ENCODE measurements around the gene GALNT6. TPM values are rescaled to one million over a fixed set of nuclear protein-coding genes. Genes with fewer than 3 reads are reported as not detected.

Gene GALNT6
- total RNA-seq, 1 experiment from 2014 or later, result 73.0 TPM

DNA sequence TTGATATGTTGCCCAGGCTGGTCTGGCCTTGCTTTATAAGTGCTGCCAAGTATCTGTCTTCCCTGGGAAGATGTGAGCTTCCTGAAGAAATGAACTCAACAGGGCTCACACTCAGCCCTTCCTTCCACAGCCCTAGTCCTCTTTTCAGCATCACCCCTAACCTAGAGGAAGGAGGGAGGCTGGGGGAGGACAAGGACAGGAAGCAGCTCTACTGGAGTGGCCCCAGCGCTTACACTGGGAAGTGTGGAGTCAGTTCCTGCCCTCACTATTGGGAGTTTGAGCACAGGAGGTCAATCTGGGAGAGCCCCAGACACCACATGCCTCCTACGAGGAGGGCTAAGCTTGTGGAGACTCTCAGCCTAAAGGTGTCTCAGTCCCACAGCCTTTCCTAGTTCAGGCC, 16.8 kb downstream of the GALNT6 start:
- no peak overlapping the region for H2AFZ ChIP-seq
- BruUV-seq (replicated peaks), result no TSS peak
- TF ChIP-seq EZH2 (IDR thresholded peaks at IDR 0.05; ENCODE audit: low read depth), result no peak
- TF ChIP-seq, protein P1, sequence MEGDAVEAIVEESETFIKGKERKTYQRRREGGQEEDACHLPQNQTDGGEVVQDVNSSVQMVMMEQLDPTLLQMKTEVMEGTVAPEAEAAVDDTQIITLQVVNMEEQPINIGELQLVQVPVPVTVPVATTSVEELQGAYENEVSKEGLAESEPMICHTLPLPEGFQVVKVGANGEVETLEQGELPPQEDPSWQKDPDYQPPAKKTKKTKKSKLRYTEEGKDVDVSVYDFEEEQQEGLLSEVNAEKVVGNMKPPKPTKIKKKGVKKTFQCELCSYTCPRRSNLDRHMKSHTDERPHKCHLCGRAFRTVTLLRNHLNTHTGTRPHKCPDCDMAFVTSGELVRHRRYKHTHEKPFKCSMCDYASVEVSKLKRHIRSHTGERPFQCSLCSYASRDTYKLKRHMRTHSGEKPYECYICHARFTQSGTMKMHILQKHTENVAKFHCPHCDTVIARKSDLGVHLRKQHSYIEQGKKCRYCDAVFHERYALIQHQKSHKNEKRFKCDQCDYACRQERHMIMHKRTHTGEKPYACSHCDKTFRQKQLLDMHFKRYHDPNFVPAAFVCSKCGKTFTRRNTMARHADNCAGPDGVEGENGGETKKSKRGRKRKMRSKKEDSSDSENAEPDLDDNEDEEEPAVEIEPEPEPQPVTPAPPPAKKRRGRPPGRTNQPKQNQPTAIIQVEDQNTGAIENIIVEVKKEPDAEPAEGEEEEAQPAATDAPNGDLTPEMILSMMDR (conservative IDR thresholded peaks at IDR 0.05), result no peak
- intact Hi-C loops (cut with micrococcal nuclease; ENCODE audit: unreplicated experiment), result no loop called here
- peaks cover 44% of the 10 kb centered on the region for H3K36me3 ChIP-seq (ENCODE audit: low read depth)
- H3K79me2 ChIP-seq (ENCODE audit: low read depth), result peaks cover 8% of the 10 kb centered on the region; the same call in 1 of the 2 replicates
- H3K4me1 ChIP-seq (replicated peaks; ENCODE audit: insufficient read depth), result peaks cover 35% of the 10 kb centered on the region
- H3K27ac ChIP-seq, result no peak overlapping the region
- H3K4me3 ChIP-seq, result no peak overlapping the region
- ChIA-PET POLR2A (ENCODE audit: unreplicated experiment) (no interaction called here), CTCF (no interaction called here)
- H4K20me1 ChIP-seq (ENCODE audit: insufficient read depth), result no peaks in the 10 kb centered on the region
- peaks cover 32% of the 10 kb centered on the region for H3F3A ChIP-seq (ENCODE audit: insufficient read depth, low read depth)
- no peak overlapping the region for H3K4me2 ChIP-seq
- no peak for DNase-seq
- H3K27me3 ChIP-seq (ENCODE audit: insufficient read depth, low read depth), result no peaks in the 10 kb centered on the region
- H3K9me3 ChIP-seq (ENCODE audit: insufficient read depth, low read depth), result no peaks in the 10 kb centered on the region
- no peaks in the 10 kb centered on the region for H3K9me2 ChIP-seq (ENCODE audit: insufficient read depth)

DNA sequence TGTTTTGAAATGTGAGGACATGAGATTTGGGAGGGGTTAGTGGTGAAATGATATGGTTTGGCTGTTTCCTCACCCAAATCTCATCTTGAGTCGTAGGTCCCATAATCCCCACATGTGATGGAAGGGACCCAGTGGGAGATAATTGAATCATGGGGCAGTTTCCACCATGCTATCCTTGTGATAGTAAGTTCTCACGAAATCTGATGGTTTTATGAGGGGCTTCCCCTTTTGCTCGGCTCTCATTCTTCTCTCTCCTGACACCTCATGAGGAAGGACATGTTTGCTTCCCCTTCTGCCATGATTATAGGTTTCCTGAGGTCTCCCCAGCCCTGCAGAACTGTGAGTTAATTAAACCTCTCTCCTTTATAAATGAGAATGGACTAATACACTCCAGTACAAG, 18.0 kb downstream of the GALNT6 start:
- BruUV-seq (replicated peaks), result no TSS peak
- Histone ChIP-seq H3K4me1 (replicated peaks; ENCODE audit: insufficient read depth) (peaks cover 35% of the 10 kb centered on the region), H3K36me3 (ENCODE audit: low read depth) (peaks cover 41% of the 10 kb centered on the region), H3K27me3 (ENCODE audit: insufficient read depth, low read depth) (no peaks in the 10 kb centered on the region), H3K9me2 (ENCODE audit: insufficient read depth) (no peaks in the 10 kb centered on the region), H3K9me3 (ENCODE audit: insufficient read depth, low read depth) (no peaks in the 10 kb centered on the region), H3K27ac (peak overlapping the region; percentile 84), H3K4me2 (no peak overlapping the region), H3K79me2 (ENCODE audit: low read depth) (peaks cover 18% of the 10 kb centered on the region; the same call in 1 of the 2 replicates), H3F3A (ENCODE audit: insufficient read depth, low read depth) (peaks cover 32% of the 10 kb centered on the region), H4K20me1 (ENCODE audit: insufficient read depth) (no peaks in the 10 kb centered on the region), H2AFZ (no peak overlapping the region), H3K4me3 (no peak overlapping the region)
- intact Hi-C loops (cut with micrococcal nuclease; ENCODE audit: unreplicated experiment), result loop anchor here (2.0 kb wide), 1 partner anchor 306 kb away; no protein-coding TSS in a partner anchor
- POLR2A ChIA-PET (ENCODE audit: unreplicated experiment), result no interaction called here
- CTCF ChIA-PET, result no interaction called here
- TF ChIP-seq, protein P1 (conservative IDR thresholded peaks at IDR 0.05), result no peak
- TF ChIP-seq EZH2 (IDR thresholded peaks at IDR 0.05; ENCODE audit: low read depth), result no peak
- no peak for DNase-seq

- Histone ChIP-seq H3K4me1 (replicated peaks; ENCODE audit: insufficient read depth) (peaks cover 35% of the 10 kb centered on the region), H2AFZ (no peak overlapping the region; the same call in 1 of the 2 replicates), H3K9me2 (ENCODE audit: insufficient read depth) (no peaks in the 10 kb centered on the region), H3K27ac (peak overlapping the region; percentile 84), H3K27me3 (ENCODE audit: insufficient read depth, low read depth) (no peaks in the 10 kb centered on the region), H4K20me1 (ENCODE audit: insufficient read depth) (no peaks in the 10 kb centered on the region), H3K4me3 (peak overlapping the region; percentile 6; the same call in 1 of the 2 replicates), H3K9me3 (ENCODE audit: insufficient read depth, low read depth) (no peaks in the 10 kb centered on the region), H3F3A (ENCODE audit: insufficient read depth, low read depth) (peaks cover 32% of the 10 kb centered on the region), H3K4me2 (peak overlapping the region; percentile 72), H3K36me3 (ENCODE audit: low read depth) (peaks cover 43% of the 10 kb centered on the region), H3K79me2 (ENCODE audit: low read depth) (peaks cover 18% of the 10 kb centered on the region; the same call in 1 of the 2 replicates)
- intact Hi-C loops (cut with micrococcal nuclease; ENCODE audit: unreplicated experiment), result loop anchor here (1.0 to 2.0 kb wide), 2 partner anchors 160 to 307 kb away; no protein-coding TSS in a partner anchor
- ChIA-PET CTCF (interaction anchor here (0.5 to 1.5 kb wide), 13 partner anchors 15 to 1575 kb away, joined by 3 to 8 read pairs (median 4); no protein-coding TSS in a partner anchor), POLR2A (ENCODE audit: unreplicated experiment) (interaction anchor here (0.5 to 1.2 kb wide), 8 partner anchors 12 to 621 kb away, joined by 3 to 10 read pairs (median 5); partner anchors contain the start of gene GALNT6)
- TF ChIP-seq EZH2 (IDR thresholded peaks at IDR 0.05; ENCODE audit: low read depth), result no peak
- TF ChIP-seq, protein P1 (conservative IDR thresholded peaks at IDR 0.05), result no peak; the same call in 1 of the 2 replicates
- TSS peak; percentile 87 for BruUV-seq (replicated peaks)
- DNase-seq, result no peak
Observed at GRCh38 chr12:51372021-51372420, 19.2 kb downstream of the GALNT6 start.

All from PC-9 (cell line).